Activated effector memory CD4-positive, alpha-beta T cell treated with Interleukin-2 at 50 U/mL for 16 hours (primary cell): ENCODE data around the gene IL31RA.
"Not testable (repeated sequence)": the region's sequence is repeated elsewhere in the genome, so short reads cannot be mapped to it uniquely, and the experiment has no call there.

Experiments
- DNase-seq: peaks from one replicate; pipeline ENCODE4 v3.0.0-alpha.2; 2020

The IL31RA gene

GRCh38 chr5:55927861-55928655 is 76.9 kb downstream of the IL31RA start:
- no peak for DNase-seq

- DNase-seq = no peak
These were observed 78.1 kb downstream of the IL31RA start for GRCh38 chr5:55929020-55929799.

DNA sequence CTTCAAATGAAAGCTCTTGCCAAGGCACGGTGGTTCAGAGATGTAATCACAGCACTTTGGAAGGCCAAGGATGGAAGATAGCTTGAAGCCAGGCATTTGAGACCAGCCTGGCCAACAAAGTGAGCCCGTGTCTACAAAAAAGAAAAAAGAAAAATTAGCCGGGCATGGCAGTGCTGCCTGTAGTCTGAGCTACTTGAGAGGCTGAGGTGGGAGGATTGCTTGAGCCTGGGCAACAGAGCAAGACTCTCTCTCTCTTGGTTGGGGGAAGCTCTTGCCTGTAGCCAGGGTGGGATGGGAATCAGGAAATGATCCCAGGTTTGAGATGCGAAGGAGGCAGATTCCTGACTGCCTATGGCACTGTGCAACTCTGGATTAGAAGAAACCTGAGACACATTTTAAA is 81.5 kb downstream of the IL31RA start:
- no peak for DNase-seq

- no peak for DNase-seq
These were observed 82.4 kb downstream of the IL31RA start for GRCh38 chr5:55933377-55934114.

- DNase-seq = no peak
These were observed 83.0 kb downstream of the IL31RA start for GRCh38 chr5:55934115-55934613.

GRCh38 chr5:55934720-55935119 is 83.6 kb downstream of the IL31RA start:
- DNase-seq = no peak

DNA sequence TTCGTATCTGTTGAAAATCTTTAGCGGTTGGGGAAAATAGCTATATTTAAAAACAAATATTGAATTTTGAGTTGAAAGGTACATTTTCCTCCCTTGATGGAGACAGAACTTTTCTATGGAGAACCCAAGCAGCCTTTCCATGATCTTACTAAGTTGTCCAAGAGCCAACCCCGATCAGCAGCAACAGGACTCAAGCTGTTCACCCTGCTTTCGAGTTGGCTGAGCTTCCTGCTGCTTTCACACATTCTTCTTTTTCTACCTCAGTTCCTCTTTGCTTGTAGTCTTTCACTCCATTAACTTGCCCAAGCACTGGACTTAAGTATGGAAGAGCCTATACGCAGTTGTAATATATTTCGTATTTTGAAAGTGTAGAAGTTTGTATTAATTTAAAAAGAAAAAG is 84.2 kb downstream of the IL31RA start:
- no peak for DNase-seq

GRCh38 chr5:55936100-55936693 is 85.0 kb downstream of the IL31RA start:
- DNase-seq = peak; percentile 60

DNA sequence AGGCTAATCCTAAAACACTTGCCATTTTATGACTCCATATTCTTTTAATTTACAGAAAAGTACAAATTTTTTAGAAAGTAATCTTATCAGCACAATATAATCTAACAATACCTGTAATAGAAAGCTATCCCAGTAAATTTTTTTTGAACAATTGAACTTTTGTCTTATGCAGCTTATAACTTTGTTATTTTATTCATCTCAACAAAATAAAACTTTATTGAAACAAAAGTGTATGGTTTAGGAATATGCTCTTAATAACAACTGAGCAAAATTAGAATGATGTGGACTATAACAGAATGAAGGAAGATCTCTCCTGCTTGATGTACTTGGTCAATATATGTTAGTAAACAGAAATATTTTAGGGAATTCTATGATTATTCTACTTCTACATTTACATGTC is 86.4 kb downstream of the IL31RA start:
- not testable (repeated sequence) for DNase-seq

DNA sequence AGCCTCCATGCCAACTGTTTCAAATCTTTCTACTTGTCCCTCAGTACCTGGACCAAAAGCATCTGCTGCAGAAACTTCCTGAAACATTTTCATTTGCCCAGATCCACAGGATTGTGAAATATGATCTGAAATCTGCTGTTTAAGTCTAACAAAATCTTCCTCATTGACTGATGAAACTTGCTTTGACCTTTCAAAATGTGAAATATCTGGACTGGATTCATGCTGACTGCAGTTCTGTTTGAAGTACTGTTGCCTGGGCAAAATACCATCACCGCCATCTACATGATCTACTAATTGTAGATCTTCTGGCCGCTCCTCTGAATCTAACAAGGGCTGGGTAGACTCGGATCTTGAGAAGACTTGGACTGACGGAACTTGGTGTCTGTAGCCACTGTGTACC is 90.0 kb downstream of the IL31RA start:
- DNase-seq = not testable (repeated sequence)

DNA sequence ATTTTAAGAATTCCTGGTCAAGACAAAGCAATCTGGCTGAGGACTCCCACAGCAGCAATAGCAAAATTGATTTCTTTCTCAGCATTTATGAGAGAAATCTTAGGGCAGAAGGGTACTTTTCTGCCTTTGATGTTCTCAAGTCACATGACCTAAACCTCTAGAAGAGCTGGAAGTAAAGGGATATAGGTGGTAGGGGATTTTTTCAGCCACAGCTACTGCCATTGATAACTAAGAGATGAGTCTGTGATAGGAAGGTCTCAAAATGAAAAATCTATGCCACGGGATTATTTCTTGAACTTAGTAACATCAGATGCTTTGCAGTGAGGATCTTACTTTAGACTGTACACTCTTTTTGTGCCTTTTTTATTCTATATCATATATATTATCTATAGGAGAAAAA is 108.1 kb downstream of the IL31RA start:
- no peak for DNase-seq

DNA sequence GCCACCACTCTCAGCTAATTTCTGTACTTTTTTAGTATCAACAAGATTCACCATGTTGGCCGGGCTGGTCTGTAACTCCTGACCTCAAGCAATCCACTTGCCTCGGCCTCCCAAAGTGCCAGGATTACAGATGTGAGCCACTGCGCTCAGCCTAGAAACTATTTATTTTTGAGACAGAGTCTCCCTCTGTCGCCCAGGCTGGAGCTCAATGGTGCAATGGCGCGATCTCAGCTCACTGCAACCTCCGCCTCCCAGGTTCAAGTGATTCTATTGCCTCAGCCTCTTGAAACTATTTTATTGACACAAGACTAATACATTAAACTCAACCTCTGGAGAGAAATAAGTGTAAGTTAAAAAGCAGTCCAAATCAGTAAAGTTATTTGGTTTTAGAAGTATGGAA is 109.6 kb downstream of the IL31RA start:
- DNase-seq = no peak

DNA sequence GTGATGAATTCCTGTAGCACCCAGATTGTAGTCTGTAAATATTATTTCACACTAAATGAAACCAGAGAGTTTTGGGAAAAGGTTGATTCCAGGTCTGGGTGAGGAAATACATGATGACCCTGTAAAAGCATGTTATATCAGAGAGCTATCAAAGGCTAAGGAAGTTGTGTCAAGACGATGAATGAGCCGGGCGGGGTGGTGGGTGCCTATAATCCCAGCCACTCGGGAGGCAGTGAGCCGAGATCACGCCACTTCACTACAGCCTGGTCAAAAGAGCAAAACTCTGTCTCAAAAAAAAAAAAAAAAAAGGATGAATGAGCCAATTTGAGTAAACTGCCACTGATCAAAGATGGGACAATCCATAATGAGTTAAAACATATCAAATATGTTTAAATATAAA is 114.4 kb downstream of the IL31RA start:
- DNase-seq = no peak

DNA sequence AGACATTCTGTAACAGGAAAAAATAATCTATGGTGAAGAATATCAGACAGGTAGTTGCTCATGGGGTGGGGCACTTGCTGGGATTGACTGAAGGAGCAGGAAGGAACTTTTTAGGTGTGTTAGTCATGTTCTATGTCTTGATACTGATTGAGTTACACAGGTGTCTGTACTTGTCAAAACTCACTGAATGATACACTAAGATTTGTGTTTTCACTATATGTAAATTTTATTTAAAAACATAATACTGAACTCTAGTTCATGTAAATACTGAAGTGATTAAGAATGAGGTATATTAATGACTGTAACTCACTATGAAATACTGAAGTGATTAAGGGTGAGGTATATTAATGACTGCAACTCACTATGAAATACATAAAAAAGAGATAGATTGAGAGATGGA is 115.1 kb downstream of the IL31RA start:
- DNase-seq = no peak

- no peak for DNase-seq
These were observed 118.8 kb downstream of the IL31RA start for GRCh38 chr5:55969956-55970355.
